HG03460 (cell line): ENCODE measurements around the gene ZBP1.
A peak's percentile ranks its signal among the peaks of the same experiment; 100 is the strongest.

ENCODE experiments used
- ATAC-seq: cut with Tn5 transposase; IDR thresholded peaks from one replicate; pipeline ENCODE4 v1.9.1; 2021; ENCODE audit not compliant: unreplicated experiment

Gene ZBP1

DNA sequence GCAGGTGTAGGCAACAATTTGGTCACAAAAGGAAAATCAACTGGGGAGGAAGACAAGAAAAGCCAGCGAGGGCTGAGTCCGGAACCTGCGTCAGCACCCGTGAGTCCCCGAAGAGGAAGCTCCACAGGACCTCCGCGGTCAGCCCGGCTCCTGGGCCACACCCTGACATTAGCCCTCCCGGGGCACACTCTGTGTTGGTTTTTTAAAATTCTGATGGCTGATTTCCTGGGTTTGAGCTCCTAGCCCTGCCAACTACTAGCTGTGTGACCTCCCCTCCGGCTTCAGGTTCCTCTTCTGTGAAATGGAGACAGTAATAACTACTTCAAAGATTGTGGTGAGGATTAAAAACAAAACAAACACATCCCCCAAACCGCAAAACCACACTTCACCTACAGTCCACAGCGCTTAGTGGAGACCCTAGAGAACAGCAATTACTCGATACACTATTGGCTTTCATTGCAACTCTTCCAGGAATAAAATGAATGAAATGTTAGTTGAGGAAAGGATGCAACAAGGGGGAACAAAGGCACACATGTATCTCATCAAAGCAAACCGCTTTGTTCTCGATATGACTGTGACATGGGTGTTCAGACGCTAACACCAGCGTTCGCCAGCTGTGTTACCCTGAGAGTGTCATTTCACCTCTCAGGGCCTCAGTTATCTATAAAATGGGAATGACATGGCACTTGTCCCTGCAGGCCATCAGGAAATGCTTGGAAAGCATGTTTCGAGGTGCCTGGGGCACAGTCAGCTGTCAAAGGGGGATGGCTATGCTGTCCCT is 985 bp downstream of the ZBP1 start:
- ATAC-seq = peak; percentile 55

DNA sequence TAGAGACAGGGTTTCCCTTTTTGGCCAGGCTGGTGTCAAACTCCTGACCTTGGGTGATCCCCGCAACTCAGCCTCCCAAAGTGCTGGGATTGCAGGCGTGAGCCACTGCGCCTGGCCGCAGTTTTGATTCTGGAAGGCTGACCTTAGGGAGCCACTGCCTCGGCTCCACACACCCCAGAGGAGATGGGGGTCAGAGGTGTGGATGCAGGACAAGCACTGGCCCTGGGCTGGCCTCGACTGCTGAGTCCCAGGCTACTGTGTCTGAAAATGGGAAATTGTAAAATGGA is 1.5 kb downstream of the ZBP1 start:
- ATAC-seq = no peak

DNA sequence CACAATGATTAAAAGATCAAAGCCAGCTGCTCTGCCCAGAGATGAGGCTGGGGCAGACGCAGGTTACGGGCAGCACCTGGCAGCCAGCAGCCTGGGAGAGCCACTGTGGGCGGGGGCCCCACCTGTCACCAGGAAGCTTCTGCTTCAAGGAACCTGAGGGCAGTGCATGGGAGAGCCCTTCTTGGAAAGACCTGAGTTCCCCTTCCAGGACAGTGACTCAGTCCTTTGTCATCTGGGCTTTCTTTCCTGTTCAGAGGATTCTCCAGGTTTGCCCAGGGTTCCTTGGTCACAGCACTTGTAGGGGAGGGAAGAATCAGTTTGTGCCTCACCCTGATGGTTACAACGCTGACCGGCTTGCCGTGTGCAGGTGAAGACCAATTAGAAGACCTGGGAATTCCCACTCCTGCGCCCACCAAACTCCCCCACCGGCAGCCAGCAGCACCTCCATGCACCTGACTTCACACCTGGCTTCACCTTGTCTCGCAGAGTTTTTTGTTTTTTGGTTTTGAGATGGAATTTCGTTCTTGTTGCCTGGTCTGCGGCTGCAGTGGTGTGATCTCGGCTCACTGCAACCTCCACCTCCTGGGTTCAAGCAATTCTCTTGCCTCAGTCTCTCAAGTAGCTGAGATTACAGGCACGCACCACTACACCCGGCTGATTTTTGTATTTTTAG is 2.0 kb downstream of the ZBP1 start:
- no peak for ATAC-seq

DNA sequence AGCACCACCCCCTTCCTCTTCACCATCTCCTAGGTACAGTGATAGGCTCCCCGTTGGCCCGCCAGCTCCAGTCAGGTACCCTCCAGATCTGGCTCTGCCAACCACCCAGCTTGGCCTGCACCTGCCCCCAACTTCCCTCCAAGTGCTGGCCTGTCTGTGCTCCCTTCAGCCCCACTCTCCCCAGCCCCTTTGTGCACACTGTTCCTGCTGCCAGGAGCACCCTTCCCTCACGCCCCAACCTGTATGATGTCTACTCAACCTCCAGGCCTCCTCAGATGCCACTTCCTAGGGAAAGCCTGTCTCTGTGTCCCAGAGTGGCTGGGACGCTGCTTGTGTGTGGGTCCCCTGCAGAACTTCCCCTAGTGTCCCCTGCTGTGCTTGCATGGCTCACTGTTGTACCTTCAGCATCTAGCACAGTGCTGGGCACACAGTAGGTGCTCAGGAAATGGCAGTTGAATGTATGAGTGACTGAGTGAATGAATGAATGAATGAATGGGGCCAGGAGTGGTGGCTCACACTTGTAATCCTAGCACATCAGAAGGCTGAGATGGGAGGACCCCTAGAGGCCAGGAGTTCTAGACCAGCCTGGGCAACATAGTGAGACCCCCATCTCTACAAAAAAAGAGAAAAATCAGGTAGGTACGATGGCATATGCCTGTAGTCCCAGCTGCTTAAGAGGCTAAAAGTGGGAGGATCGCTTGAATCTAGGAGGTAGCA is 3.0 kb downstream of the ZBP1 start:
- no peak for ATAC-seq

DNA sequence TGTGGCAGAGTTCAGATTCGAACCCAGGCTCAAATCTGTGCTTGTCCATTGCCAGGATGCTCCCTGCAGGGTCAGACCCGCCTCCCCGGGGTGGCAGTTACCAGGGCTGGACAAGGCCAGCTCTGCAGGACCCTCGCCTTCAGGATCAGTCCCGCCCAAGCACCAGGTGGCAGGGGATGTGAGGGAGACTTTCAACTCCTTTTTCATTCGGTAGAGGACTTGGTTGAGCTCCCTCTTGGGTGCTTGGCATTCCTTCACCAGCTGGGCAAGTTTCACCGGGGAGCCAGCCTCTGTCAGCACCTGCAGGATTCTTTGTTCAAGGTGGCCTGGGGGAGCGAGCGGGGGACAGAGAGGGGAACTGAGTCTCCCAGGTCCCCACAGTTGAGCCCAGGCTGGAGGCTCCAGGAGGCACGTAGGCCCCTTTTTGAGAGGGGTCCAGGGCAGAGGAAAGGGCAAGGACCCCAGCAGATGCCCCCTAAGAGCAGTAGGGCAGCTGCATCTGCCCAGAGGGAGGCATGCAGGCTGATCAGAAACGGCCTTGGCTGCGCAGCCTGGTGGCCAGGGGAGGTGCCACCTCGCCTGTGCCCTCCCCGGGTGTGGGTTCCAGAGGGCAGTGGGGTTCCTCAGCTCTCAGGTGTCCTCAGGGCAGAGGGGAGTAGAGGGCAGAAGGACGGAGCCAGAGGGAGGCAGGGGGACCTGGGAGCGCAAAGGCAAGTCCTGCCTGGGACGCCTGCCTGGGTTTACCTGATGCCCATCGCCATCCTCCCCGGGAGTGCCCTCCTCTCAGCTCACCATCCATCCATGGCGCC is 3.9 kb downstream of the ZBP1 start:
- no peak for ATAC-seq

DNA sequence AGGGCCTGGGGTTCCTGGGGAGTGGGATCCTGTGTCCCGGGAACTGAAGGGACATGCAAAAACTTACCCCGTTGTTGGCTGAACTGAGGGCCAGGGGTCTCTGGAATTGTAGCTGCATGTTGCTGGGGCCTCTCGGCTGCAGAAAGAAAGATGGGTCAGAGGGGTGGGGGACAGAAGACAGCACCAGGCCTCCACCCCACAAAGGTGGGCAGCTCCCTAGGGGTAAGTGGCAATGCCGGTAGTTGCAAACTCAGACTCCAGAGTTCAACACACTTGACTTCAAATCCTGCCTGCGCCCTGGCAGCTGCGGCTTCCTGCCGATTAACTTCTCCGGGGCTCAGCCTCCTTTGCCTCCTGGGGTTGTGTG is 4.8 kb downstream of the ZBP1 start:
- no peak for ATAC-seq

DNA sequence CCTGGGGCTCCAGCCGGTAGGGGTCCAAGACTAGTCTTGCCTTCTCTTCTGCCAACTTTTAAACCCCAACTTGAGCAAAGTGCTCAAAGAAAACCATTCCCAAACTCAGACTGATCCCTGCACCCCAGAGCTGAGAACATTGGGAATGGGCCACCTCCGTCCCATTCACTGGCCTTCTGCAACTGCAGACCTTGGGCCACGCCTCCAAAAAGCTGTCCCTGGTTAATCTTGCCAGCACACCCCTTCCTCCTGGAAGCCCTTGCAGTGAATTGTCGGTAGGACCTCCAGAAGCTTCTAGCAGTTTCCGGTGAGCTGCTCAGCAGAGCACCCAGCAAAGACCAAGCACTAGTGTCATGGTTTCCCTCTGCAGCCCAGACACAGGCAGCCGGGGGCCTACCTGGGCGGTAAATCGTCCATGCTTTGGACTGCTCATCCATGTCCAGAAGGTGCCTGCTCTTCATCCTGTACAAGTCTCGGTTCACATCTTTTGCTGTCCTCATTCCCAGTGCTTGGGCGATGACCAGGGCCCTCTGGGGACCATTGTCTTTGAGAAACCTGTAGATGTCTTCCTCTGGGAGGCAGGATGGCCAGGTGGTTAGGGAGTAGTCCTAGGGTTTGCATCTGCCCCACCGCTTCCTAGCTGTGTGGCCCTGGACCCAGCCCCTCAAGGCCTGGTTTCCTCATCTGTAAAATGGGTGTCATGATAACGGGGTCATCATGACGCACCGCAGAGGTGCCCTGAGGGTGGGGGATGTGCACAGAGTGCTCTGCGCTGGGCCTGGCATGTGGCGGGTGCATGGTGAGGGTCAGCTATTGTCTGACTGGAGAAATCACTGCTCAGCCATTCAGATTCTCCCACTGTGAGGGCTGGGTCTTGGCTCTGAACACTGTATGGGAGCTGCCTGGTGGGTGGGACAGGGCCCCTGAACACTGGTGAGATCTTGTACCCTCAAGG is 5.5 kb downstream of the ZBP1 start:
- no peak for ATAC-seq

DNA sequence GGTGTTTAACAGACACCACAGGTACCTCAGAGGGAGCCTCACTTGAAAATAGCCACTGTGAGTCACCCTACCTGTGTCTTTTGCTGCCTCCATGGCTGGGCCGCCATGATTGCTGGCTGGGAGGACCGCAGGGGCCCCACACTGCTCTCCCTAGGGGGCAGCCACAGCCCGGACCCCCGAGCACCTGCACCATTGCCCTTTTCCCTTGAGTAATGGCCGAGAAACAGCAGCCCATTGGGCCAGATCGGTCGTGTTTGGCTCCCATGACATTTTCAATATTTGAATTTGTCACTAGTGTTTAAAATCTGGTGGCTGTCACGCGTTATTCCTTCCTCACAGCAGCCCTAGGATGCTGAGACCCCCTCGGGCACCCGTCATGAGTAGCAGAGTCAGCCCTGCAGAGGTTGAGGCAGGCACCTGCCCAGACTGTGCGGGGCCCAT is 6.7 kb downstream of the ZBP1 start:
- ATAC-seq = no peak

DNA sequence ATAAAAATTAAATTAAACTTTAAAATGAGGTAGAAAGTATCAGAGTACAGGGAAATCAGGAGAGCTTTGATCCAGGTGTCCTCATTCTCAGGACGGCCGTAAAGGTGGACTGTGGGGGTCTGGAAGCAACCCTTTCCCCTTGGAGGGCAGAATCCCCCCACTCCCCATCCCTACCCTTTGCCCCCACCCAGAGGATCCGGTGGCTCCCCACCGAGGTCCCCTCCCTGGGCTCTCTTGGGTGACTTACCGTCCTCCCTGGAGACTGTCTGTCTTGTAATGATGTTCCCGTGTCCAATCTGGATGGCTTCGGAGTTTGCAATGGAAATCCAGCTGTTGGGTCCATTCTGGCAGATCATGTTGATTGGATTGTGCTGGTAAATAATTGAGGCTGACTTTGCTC is 7.3 kb downstream of the ZBP1 start:
- ATAC-seq = no peak

DNA sequence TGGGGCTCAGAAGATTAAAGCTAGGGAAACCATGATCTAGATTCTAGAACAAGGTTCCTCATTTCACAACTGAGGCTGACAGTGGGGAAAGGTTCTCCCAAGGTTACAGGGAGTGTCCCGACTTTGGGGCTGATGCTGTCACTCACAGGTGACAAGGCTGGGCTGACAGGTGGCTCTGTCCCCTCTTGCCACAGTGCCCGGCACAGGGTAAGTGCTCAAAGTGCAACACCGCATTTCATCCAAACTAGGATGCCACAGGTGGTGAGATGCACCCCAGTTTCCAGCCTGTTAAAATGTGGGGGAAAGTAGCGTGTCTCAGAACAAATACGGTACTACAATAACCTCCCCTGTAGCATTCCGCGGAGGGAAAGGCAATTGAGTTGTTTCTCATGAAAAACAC is 7.8 kb downstream of the ZBP1 start:
- ATAC-seq = no peak

DNA sequence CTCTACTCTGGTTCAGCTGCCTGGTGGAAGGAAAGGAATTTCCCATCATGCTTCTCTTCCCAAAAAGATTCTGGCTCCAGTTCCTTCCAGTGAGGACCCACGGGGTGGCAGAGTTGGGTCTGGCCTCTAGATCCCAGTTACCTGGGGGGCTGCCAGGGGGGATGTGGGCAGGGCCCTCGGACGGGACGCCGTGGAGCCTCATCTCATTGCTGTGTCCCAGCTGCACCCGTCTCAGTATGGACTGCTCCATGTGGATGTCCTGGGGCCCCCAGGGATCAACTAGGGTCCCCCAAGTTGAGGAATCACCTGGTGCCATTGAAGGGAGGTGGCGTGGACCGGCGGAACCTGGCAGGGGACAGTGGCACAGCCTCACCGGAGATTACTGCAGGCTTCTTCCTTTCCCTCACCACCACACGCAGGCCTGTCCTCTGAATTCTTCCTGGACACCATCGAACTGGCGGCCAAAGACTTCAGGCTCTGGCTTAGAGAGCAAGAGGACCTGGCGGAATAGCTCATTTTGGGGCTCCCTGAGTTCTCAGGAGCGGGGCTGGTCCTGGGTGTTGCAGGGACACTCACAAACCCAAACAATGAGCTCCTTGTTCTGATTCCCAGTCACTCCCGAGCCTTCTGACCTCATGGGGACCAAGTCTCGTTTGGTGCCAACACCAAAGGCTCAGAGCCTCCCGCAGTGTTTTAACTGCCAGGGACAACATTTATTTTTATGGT is 8.5 kb downstream of the ZBP1 start:
- ATAC-seq = no peak

DNA sequence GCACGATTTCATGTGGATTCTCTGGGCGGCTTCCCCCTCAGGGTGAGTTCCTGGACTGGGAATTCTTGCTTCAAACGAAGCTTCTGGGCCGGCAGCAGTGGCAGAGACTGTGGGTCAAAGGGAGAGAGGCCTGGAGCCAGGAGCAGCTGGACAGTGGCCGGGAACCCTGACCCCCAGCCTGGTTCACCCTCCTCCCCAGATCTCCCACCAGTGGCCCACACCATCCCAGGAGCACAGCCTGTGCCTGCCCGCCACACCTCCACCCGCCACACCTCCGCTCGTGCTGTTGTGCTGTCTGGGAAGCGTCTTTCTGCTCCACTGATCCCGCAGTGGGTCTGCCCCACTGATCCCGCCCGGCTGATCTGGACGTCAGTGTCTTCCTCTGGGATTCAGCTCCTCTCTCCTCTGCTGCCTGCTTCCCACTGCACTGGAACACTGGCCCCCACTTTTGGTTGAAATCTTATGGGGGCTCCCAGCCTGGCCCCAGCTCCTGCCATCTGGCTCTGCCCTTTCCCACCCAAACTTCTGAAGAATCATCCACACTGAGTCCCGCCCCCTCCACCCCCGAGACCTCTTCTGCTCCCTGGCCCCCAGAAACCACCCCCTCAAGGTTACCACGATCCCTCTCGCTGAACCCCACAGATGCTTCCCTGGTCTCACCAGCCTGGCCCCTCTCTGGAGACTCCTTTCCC is 9.8 kb downstream of the ZBP1 start:
- ATAC-seq = no peak

DNA sequence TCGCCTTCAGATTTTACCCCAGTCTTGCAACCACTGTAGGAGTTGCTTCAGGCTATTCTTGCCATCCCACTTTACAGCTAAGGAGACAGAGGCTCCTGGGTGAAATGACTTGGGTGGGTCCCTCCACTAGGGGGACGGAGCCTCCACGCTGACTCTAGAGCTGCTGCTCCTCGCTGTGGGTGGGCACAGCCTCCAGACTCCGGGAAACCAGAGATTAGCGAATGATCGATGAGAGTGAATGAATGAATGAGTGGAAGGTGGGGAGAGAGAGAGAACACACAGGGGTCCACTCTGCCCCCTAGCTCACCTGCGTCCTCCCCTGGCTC is 10.4 kb downstream of the ZBP1 start:
- no peak for ATAC-seq

DNA sequence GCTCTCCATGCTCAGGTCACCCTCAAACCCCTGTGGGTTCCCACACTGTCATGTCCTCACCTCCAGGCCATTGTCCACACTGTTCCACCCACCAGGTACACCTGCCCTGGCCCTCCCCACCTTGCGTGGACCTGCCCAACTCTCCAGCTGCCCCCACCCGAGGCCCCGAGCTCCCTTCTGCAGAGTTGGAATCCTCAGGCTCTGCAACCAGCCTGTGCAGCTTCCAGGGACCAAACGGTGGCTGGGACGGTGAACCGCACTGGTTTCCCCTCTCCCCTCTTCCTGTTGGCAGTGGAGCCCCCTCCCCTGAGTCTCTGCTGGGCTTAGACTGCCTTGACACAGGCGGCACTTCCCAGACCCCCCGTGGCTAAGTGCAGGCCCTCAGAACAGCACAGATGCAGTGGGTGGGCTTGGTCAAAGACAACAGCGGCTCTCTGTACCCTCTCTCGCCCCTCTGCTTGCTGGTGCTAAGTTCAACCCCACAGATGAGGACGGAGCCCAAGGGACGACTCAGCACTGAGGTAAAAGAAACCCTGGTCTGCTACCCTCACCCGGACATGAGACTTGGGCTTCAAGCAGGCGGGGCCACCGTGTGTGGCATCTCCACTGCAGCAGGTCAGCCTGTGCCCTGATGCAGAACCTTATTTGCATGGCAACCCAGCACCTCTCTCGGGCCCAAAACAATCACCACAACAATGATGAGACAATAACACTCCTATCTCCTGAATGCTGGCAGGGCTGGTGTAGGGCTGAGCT is 11.0 kb downstream of the ZBP1 start:
- no peak for ATAC-seq

DNA sequence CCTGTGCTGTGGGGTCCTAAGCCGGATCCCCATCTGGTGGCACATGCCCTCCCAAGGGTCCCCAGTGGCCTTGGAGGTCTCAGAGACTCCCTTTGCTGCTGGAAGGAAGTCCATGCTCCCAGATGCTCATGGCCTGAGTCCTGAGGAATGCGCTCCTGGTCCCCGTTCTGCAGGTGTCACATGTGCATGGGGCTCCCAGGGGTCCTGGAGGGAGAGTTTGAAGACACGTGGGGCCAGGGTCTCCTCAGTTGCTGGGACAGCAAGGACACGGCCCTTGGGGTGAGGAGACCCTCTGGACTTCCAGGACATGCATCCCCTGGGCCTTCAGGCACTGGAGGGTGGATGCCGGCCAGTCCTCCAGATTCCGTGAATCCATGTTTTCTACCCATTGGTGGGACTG is 11.7 kb downstream of the ZBP1 start:
- no peak for ATAC-seq

DNA sequence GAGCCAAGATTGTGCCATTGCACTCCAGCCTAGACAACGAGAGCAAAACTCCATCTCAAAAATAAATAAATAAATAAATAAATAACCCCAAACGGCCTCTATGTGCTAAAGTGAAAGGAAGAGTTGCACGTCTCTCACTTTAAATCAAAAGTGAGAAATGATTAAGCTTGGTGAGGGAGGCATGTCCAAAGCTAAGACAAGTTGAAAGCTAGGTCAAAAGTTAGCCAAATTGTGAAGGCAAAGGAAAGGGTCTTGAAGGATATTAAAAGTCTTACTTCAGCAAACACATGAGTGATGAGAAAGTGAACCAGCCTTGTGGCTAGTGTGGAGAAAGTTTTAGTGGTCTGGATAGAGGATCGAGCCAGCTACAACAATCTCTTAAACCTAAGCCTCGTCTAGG is 14.3 kb downstream of the ZBP1 start:
- ATAC-seq = no peak

DNA sequence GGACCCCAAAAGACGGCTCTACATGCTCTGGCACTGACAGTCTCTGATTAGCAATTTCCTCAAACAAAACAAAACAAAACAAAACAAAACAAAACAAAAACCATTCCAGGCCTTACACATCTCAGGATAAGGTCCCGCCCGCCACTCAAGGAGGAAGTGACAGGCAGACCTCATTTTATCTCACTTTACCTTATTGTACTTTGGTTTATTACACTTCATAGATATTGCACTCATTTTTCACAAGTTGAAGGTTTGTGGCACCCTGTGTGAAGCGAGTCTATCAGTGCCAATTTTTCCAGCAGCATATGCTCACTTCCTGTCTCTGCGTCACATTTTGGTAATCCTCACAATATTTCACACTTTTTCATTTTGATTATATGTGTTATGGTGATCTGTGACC is 15.2 kb downstream of the ZBP1 start:
- no peak for ATAC-seq

DNA sequence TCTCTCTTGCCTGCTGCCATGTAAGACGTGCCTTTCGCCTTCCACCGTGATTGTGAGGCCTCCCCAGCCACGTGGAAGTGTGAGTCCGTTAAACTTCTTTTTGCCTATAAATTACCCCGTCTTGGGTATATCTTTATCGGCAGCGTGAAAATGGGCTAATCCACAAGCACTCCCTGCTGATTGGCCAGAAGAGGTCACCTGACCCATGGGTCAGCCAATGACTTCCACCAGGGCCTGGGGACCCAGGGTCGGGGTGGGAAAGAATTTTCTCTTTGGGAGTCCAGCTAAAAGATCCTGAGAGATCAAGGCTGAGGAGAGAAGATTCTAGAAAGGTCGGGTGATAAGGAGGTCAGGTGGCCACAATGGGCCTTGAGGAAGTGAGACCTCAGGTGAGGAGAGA is 17.1 kb downstream of the ZBP1 start:
- no peak for ATAC-seq

DNA sequence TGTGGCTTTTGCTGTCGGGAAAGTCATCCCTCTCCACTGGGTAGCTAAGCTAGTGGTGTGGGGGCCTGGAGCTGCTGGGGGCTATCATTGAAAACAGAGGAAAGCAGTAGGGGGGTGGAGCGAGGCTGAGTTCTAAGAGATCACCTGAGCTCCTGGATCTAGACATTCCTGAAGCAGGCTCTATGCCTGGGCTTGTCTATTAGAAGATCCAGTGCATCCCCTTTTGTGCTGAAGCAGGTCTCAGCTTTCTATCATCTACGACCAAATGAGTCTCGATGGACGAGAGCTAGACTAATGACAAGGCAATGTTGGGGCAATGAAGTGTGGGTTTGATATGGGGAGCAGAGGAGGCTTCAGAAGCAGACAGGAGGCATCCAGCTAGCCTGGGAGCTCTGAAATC is 18.5 kb downstream of the ZBP1 start:
- no peak for ATAC-seq
